ENCODE measurements around the gene PHF8. TPM values are rescaled to one million over a fixed set of nuclear protein-coding genes. Genes with fewer than 3 reads are reported as not detected.

The PHF8 gene
- total RNA-seq = 10 to 100 TPM; 51.6 to 87.6 TPM

DNA sequence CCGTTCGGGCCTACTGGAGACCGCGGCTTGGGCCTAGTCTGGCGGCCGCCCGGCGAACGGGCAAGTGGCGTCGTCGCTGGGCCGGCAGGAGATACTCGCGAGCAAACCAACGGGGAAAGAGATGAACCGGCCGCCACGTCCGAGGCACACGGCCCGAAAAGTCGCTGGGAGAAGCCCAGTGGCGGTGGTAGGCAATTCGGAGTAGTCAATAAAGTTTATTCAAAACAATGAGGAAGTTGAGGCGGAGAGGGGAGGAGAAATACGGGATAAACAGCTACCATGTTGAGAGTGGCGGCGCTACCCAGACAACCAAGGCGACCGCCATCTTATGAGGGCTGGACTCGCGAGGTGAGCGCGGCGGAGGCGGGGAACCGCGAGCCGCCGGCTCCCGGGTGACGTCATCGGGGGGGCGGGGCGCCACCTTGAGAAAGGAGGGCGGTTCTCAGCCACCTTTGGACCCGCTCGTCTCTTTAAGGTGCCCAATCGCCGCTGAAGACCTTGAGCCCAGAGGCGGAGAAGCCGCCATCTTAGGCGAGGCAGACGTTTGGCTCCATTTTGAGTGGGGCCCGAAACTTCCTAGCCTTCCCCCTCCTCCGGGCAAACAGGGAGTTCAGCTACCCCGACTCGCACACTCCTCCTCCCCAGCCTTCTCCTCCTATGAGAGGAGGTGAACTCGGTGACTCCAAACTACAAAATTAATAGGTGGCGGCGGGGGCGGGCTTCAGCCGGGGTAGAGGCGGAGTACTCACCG is at the start of gene PHF8:
Gene PHF8, minus strand, starts transcription at position 348 of the 751 bp plus-strand sequence. CDS start 1,745 bp downstream, outside the sequence.
- Mint-ChIP-seq H3K4me3 (peak within 1 kb of the TSS; percentile 95), H3K27ac (peak within 1 kb of the TSS; percentile 91 to 95), H3K27me3 (peaks cover 0 to 3% of the 10 kb centered on the region in 2 donors), H3K4me1 (ENCODE audit: low read depth in 2 of 2) (peaks cover 10 to 24% of the 10 kb centered on the region in 2 donors), H3K36me3 (no peaks in the 10 kb centered on the region), H3K9me3 (no peaks in the 10 kb centered on the region)
- peak; percentile 95 for DNase-seq (ENCODE audit: low spot score)
- peak; percentile 92 to 93 for ATAC-seq

DNA sequence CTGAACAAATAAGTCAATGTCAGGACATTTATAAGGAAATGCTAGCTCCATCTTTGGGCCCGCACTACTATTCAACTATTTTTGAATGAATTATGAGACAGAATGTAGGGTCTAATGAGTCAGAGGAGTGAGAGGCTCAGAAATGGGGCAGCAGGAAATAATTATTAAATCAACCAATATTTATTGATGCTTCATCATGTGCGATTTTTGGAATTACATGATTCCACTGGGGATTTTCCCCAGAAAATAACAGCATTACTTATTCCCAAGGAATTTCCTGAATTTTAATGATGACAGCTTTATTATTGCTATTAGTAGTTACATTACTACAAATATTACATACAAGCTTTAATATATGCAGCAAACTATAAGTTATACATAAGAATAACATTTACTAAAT is 49.3 kb upstream of the PHF8 start:
- ATAC-seq = no peak
- no peak overlapping the region for H3K27ac Mint-ChIP-seq
- H3K4me3 Mint-ChIP-seq = no peak overlapping the region
- no peaks in the 10 kb centered on the region for H3K27me3 Mint-ChIP-seq
- H3K9me3 Mint-ChIP-seq = no peaks in the 10 kb centered on the region
- DNase-seq (ENCODE audit: low spot score) = no peak
- no peaks in the 10 kb centered on the region for H3K4me1 Mint-ChIP-seq (ENCODE audit: low read depth in 2 of 2)
- no peaks in the 10 kb centered on the region for H3K36me3 Mint-ChIP-seq

DNA sequence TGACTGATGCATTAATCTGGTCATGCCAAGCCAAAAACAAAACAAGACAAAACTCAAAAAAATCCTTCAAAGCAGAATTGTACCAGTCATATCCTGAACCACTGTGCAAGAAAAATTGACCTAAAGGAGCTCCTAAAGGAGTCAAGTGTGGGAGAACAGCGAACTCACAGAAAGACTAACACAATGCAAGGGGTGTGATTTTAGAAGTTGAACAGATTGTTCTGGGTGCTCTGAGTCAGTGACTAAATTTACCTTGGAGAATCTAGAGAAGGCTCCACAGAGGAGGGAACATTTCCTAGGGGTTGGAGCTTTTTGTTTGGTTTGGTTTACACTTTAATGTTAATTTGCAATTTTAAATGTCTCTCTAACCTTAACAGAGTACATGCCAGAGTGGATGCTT is 48.9 kb upstream of the PHF8 start:
- Mint-ChIP-seq H3K4me3 (no peak overlapping the region), H3K27ac (no peak overlapping the region), H3K4me1 (ENCODE audit: low read depth in 2 of 2) (no peaks in the 10 kb centered on the region), H3K27me3 (no peaks in the 10 kb centered on the region), H3K36me3 (no peaks in the 10 kb centered on the region), H3K9me3 (no peaks in the 10 kb centered on the region)
- no peak for ATAC-seq
- DNase-seq (ENCODE audit: low spot score) = no peak

DNA sequence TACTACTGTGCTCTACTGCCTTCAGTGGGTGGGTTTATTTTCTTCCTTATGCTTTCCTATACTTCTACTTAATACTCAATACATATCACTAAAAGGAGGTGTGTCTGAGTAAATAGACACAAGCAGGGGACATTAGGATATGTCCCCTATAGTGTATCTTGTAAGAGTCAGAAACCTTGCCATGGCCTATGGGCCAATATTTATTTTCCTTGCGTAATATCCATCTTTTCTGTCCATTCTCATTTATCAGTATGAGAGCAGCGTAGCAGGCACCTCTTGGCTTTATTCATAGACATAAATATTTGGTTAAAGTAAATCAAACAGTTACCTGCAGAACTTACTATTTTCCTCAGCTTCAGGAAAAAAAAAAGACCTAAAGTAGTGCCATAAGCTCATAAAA is 46.6 kb upstream of the PHF8 start:
- no peak for DNase-seq (ENCODE audit: low spot score)
- ATAC-seq = no peak

DNA sequence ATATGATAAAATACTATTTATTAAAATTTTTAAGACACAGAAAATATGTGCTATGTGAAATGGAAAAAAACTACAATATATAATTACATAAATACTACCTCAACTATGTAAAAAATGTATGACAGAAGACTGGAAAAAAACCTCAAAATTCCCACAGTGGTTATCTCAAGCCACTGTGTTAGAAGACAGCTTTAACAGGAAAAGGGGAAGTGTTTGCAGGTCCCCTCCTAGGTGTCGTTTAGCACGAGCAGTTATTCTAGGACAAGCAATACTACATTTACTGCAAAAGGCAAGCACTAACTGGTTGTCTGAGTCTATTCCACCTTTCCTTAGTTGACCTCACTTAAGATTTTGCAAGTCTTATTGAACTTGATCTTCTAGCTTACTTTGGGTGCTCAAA is 44.9 kb upstream of the PHF8 start:
- H3K4me1 Mint-ChIP-seq (ENCODE audit: low read depth in 2 of 2) = no peaks in the 10 kb centered on the region
- no peaks in the 10 kb centered on the region for H3K36me3 Mint-ChIP-seq
- no peak for DNase-seq (ENCODE audit: low spot score)
- H3K27me3 Mint-ChIP-seq = no peaks in the 10 kb centered on the region
- ATAC-seq = no peak
- no peak overlapping the region for H3K4me3 Mint-ChIP-seq
- no peaks in the 10 kb centered on the region for H3K9me3 Mint-ChIP-seq
- no peak overlapping the region for H3K27ac Mint-ChIP-seq

More for the DNA sequence above, 46.6 kb upstream of the PHF8 start:
- Mint-ChIP-seq H3K4me3 (no peak overlapping the region), H3K36me3 (no peaks in the 10 kb centered on the region), H3K27ac (no peak overlapping the region), H3K9me3 (no peaks in the 10 kb centered on the region), H3K4me1 (ENCODE audit: low read depth in 2 of 2) (no peaks in the 10 kb centered on the region), H3K27me3 (no peaks in the 10 kb centered on the region)

DNA sequence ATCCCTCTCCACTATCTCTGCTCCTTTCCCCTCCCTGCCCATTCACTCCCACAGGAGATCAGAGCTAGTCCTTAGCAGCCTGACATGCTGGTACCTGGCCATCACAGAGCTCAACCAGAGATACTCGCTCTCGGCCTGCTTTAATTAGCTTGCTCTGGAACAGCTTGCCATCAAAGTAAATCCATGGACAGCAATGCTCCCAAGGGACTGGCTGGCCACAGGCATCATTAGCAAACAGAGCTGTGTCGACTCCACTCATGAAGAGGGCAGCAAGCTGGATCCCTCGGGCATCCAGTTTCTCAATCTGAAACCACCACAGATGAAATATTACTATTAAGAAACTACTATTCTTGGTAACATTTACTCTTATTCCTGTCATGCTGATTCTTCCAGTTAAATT is 43.4 kb upstream of the PHF8 start:
- Mint-ChIP-seq H3K9me3 (no peaks in the 10 kb centered on the region), H3K27me3 (no peaks in the 10 kb centered on the region), H3K4me3 (no peak overlapping the region), H3K4me1 (ENCODE audit: low read depth in 2 of 2) (no peaks in the 10 kb centered on the region), H3K36me3 (no peaks in the 10 kb centered on the region), H3K27ac (no peak overlapping the region)
- DNase-seq (ENCODE audit: low spot score) (no peak), ATAC-seq (no peak)

DNA sequence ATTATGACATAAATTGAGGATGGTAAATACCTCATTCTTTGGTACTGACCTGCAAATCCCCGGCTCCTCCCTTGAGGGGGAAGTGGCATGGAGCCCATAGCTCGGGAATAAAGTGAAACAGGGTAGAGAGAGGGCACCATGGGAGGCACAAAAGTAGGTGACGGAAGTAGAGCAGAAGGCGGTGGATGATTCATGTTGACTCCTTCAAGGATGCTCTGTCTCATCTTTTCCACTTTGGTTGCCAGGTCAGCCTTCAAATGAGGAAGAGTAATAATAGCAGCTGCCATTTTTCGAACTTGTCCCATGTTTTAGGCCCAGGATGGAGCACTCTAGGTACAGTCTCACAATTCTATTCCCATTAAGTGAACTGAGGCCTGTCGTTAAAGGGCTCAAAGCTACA is 41.4 kb upstream of the PHF8 start:
- DNase-seq (ENCODE audit: low spot score) (no peak), ATAC-seq (no peak)
- Mint-ChIP-seq H3K27me3 (no peaks in the 10 kb centered on the region), H3K4me3 (no peak overlapping the region), H3K36me3 (no peaks in the 10 kb centered on the region), H3K27ac (no peak overlapping the region), H3K4me1 (ENCODE audit: low read depth in 2 of 2) (no peaks in the 10 kb centered on the region), H3K9me3 (no peaks in the 10 kb centered on the region)

DNA sequence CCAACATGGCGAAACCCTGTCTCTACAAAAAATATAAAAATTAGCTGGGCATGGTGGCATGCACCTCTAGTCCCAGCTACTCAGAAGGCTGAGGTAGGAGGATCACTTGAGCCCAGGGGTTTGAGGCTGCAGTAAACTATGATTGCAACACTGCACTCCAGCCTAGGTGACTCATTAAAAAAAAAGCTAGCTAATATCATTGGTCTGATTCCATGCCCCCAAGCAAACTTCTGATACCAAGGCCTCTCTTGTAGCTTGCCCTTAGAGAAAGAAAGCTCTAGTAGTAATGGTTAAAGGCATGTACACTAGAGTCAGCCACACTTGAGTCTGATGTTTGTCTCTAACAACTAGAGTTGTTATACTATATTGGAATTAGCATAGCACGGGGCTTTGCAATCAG is 32.6 kb upstream of the PHF8 start:
- no peak for ATAC-seq
- H3K27ac Mint-ChIP-seq = no peak overlapping the region
- H3K36me3 Mint-ChIP-seq = no peaks in the 10 kb centered on the region
- no peak for DNase-seq (ENCODE audit: low spot score)
- H3K9me3 Mint-ChIP-seq = no peaks in the 10 kb centered on the region
- no peaks in the 10 kb centered on the region for H3K4me1 Mint-ChIP-seq (ENCODE audit: low read depth in 2 of 2)
- no peaks in the 10 kb centered on the region for H3K27me3 Mint-ChIP-seq
- H3K4me3 Mint-ChIP-seq = no peak overlapping the region

DNA sequence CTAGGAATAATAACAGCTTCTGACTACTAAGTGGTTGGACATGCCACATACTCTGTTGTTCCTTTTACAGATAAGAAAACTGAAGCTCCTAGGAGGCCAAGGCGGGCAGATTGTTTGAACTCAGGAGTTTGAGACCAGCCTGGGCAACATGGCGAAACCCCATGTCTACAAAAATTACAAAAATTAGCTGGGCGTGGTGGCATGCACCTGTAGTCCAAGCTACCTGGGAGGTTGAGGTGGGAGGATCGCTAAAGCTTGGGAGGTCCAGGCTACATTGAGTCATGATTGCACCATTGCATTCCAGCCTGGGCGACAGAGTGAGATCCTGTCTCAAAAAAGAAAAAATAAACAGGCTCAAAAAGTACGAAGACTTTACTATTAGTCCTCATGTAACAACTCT is 30.6 kb upstream of the PHF8 start:
- DNase-seq (ENCODE audit: low spot score) (no peak), ATAC-seq (no peak)
- no peaks in the 10 kb centered on the region for H3K27me3 Mint-ChIP-seq
- no peaks in the 10 kb centered on the region for H3K4me1 Mint-ChIP-seq (ENCODE audit: low read depth in 2 of 2)
- no peaks in the 10 kb centered on the region for H3K36me3 Mint-ChIP-seq
- no peaks in the 10 kb centered on the region for H3K9me3 Mint-ChIP-seq
- no peak overlapping the region for H3K27ac Mint-ChIP-seq
- H3K4me3 Mint-ChIP-seq = no peak overlapping the region

DNA sequence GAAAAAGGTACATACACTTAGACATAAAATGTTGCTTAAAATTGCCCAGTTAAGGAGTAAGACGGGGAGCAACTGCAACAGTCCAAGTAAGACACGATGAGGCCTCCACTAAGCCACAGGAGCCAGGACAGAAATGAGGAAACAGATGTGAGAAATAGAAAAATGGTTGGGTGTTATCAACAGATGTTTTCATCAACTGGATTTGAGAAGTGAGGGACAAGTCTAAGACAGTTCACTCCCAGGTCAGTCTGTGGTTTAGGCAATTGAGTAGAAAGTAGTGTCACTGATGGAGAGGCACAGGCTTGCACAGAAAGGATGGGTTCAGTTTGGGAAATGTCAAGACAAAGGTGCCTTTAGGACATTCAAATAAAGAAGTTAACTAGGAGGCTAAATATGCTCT is 23.5 kb upstream of the PHF8 start:
- Mint-ChIP-seq H3K36me3 (no peaks in the 10 kb centered on the region), H3K9me3 (no peaks in the 10 kb centered on the region), H3K27ac (no peak overlapping the region), H3K27me3 (peaks cover 0 to 4% of the 10 kb centered on the region in 2 donors), H3K4me1 (ENCODE audit: low read depth in 2 of 2) (no peaks in the 10 kb centered on the region), H3K4me3 (no peak overlapping the region)
- ATAC-seq (no peak), DNase-seq (ENCODE audit: low spot score) (no peak)

DNA sequence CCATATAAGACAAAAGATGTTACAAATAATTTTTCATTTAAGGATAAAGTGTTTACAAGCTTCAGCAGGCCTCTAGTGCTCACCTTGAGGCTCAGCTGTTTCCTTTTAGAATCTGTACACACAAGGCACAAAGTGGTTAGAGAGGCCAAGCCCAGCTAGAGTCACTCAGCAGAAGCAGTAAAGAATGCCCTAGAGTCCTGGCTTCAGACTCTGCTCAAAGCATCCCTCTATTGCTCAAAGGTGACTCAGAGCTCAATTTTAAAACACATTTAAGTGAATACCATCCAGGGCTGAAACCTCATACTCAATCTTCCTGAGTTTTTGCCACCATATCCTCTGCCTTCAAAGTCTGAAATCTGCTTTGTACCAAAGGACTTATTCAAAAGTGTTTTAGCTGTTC is 22.6 kb upstream of the PHF8 start:
- H3K4me1 Mint-ChIP-seq (ENCODE audit: low read depth in 2 of 2) = no peaks in the 10 kb centered on the region
- no peak overlapping the region for H3K27ac Mint-ChIP-seq
- H3K27me3 Mint-ChIP-seq = peaks cover 0 to 4% of the 10 kb centered on the region in 2 donors
- no peak for ATAC-seq
- H3K9me3 Mint-ChIP-seq = no peaks in the 10 kb centered on the region
- H3K36me3 Mint-ChIP-seq = no peaks in the 10 kb centered on the region
- DNase-seq (ENCODE audit: low spot score) = no peak
- no peak overlapping the region for H3K4me3 Mint-ChIP-seq

DNA sequence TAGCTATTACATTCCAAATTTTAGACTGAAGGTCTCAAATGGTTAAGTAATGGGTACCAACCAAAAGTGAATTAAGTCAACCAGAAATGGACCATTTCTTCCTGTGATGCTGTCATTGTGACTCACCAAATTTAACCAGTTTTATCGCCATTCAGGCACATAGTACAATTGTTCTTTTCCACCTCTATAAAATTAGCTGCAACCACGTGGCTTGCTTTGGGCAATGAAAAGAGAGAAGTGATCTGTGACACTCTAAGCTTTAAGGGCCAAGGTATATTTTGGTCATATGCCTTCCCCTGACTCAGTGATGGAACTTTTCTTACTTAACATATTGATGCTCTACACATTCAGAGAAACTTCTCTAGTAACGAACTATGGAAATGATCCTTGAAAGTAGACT is 20.3 kb upstream of the PHF8 start:
- H3K4me3 Mint-ChIP-seq = no peak overlapping the region
- no peaks in the 10 kb centered on the region for H3K9me3 Mint-ChIP-seq
- ATAC-seq = no peak
- peaks cover 0 to 4% of the 10 kb centered on the region in 2 donors for H3K27me3 Mint-ChIP-seq
- H3K27ac Mint-ChIP-seq = no peak overlapping the region
- no peaks in the 10 kb centered on the region for H3K36me3 Mint-ChIP-seq
- DNase-seq (ENCODE audit: low spot score) = no peak
- no peaks in the 10 kb centered on the region for H3K4me1 Mint-ChIP-seq (ENCODE audit: low read depth in 2 of 2)

DNA sequence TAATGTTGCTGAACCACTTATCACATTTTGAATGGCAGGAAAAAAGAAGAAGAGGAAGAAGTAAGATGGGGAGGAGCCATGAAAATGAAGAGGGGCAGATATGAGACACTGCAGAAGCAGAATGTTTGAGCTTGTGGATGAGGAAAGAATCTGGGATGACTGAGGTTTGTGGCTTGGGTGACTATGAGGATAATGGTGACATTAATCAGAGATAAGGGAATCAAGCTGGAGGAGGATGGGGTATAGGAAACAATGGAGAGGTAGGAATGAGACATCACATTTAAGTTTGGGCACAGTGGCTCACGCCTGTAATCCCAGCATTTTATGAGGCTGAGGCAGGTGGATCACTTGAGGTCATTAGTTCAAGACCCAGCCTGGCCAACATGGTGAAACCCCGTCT is 19.1 kb upstream of the PHF8 start:
- DNase-seq (ENCODE audit: low spot score) (no peak), ATAC-seq (no peak)
- Mint-ChIP-seq H3K27ac (no peak overlapping the region), H3K4me3 (no peak overlapping the region), H3K27me3 (peaks cover 0 to 4% of the 10 kb centered on the region in 2 donors), H3K4me1 (ENCODE audit: low read depth in 2 of 2) (no peaks in the 10 kb centered on the region), H3K9me3 (no peaks in the 10 kb centered on the region), H3K36me3 (no peaks in the 10 kb centered on the region)

DNA sequence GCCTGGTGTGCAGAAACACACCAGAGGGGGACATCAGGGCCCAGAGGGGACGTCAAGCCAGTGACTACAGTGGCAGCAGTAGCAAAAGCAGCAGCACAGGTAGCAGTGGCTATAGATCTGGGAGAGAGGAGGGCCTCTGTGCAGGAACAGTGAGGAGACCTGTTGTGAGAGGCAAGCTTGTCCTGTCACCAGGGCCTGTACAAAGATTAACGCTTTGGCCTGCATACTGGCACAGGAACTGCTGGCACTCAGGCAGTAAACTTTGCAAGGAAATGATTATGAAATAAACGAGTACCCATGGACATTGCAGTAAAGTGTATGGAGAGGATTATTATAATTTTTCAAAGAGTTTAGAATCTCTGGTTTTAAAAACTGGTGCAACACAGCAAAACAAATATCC is 5.5 kb upstream of the PHF8 start:
- Mint-ChIP-seq H3K4me1 (ENCODE audit: low read depth in 2 of 2) (peaks cover 4 to 9% of the 10 kb centered on the region in 2 donors), H3K27me3 (peaks cover 0 to 3% of the 10 kb centered on the region in 2 donors), H3K27ac (no peak overlapping the region), H3K4me3 (no peak overlapping the region), H3K36me3 (no peaks in the 10 kb centered on the region), H3K9me3 (no peaks in the 10 kb centered on the region)
- no peak for DNase-seq (ENCODE audit: low spot score)
- ATAC-seq = no peak

DNA sequence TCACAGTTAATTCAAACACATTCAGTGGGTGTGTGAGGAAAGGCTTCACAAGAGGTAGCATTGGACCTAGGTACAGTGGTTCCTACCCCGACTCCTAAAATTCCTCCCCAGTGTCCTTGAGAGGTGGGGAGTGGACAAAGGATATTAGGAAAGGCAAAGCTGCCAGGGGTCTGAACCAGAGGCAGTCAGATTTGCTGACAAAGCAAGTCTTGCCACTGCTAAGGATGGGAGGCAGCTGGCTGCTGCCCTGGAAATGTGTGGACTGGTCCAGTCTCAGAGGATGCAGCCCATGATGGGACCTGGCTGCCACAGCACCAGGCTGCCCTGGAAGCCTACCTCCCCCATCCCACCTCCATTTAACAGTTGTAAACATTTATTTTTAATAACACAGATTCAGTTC is 4.1 kb upstream of the PHF8 start:
- ATAC-seq = no peak
- H3K27me3 Mint-ChIP-seq = peaks cover 0 to 3% of the 10 kb centered on the region in 2 donors
- peaks cover 6 to 13% of the 10 kb centered on the region in 2 donors for H3K4me1 Mint-ChIP-seq (ENCODE audit: low read depth in 2 of 2)
- H3K36me3 Mint-ChIP-seq = no peaks in the 10 kb centered on the region
- no peak overlapping the region for H3K27ac Mint-ChIP-seq
- DNase-seq (ENCODE audit: low spot score) = no peak
- no peak overlapping the region for H3K4me3 Mint-ChIP-seq
- H3K9me3 Mint-ChIP-seq = no peaks in the 10 kb centered on the region
